ENCODE measurements around the gene AMIGO2. TPM values are rescaled to one million over a fixed set of nuclear protein-coding genes. Genes with fewer than 3 reads are reported as not detected.
"Not testable (repeated sequence)": the region's sequence is repeated elsewhere in the genome, so short reads cannot be mapped to it uniquely, and the experiment has no call there.

Gene AMIGO2
- total RNA-seq, 1 experiment from 2014 or later, result 19.3 TPM

GRCh38 chr12:47067176-47067575, 12.6 kb downstream of the AMIGO2 start:
- Histone ChIP-seq H4K20me1 (ENCODE audit: low read length) (no peaks in the 10 kb centered on the region), H3K27ac (ENCODE audit: low read length) (no peak overlapping the region), H3K9me3 (ENCODE audit: low read length) (no peaks in the 10 kb centered on the region), H2AFZ (ENCODE audit: low read length) (no peak overlapping the region), H3K4me1 (ENCODE audit: insufficient read depth, low read length) (peaks cover 14% of the 10 kb centered on the region), H3K79me2 (ENCODE audit: low read length) (no peaks in the 10 kb centered on the region), H3K9ac (ENCODE audit: low read length) (no peak overlapping the region), H3K36me3 (ENCODE audit: low read depth, low read length) (no peaks in the 10 kb centered on the region), H3K4me2 (ENCODE audit: low read length) (no peak overlapping the region), H3K9me2 (replicated peaks; ENCODE audit: low read length) (no peaks in the 10 kb centered on the region), H3K4me3 (ENCODE audit: low read length) (no peak overlapping the region), H3F3A (ENCODE audit: low read length, unreplicated experiment) (no peaks in the 10 kb centered on the region), H3K27me3 (ENCODE audit: low read length) (no peaks in the 10 kb centered on the region)
- ATAC-seq, result no peak
- BruUV-seq (replicated peaks), result no TSS peak
- POLR2A ChIA-PET (ENCODE audit: unreplicated experiment), result no interaction called here
- TF ChIP-seq EZH2 (IDR thresholded peaks at IDR 0.05; ENCODE audit: low read length, unreplicated experiment) (no peak), CTCF (conservative IDR thresholded peaks at IDR 0.05; ENCODE audit: low read depth, low read length) (no peak), EZH2phosphoT487 (IDR thresholded peaks at IDR 0.05; ENCODE audit: borderline replicate concordance, low read length) (no peak)
- intact Hi-C loops (cut with micrococcal nuclease), result no loop called here
- CTCF ChIA-PET, result no interaction called here
- no peak for DNase-seq

GRCh38 chr12:47066278-47067025, 13.3 kb downstream of the AMIGO2 start:
- H3K9me3 ChIP-seq (ENCODE audit: low read length), result no peaks in the 10 kb centered on the region
- no peaks in the 10 kb centered on the region for H4K20me1 ChIP-seq (ENCODE audit: low read length)
- H3K4me2 ChIP-seq (ENCODE audit: low read length), result no peak overlapping the region
- H3K79me2 ChIP-seq (ENCODE audit: low read length), result no peaks in the 10 kb centered on the region
- no peak overlapping the region for H2AFZ ChIP-seq (ENCODE audit: low read length)
- no TSS peak for BruUV-seq (replicated peaks)
- no peaks in the 10 kb centered on the region for H3K9me2 ChIP-seq (replicated peaks; ENCODE audit: low read length)
- DNase-seq (no peak), ATAC-seq (no peak)
- intact Hi-C loops (cut with micrococcal nuclease), result no loop called here
- TF ChIP-seq CTCF (conservative IDR thresholded peaks at IDR 0.05; ENCODE audit: low read depth, low read length) (no peak), EZH2 (IDR thresholded peaks at IDR 0.05; ENCODE audit: low read length, unreplicated experiment) (no peak), EZH2phosphoT487 (IDR thresholded peaks at IDR 0.05; ENCODE audit: borderline replicate concordance, low read length) (no peak)
- H3K9ac ChIP-seq (ENCODE audit: low read length), result no peak overlapping the region
- no peaks in the 10 kb centered on the region for H3K36me3 ChIP-seq (ENCODE audit: low read depth, low read length)
- H3K27me3 ChIP-seq (ENCODE audit: low read length), result no peaks in the 10 kb centered on the region
- ChIA-PET POLR2A (ENCODE audit: unreplicated experiment) (no interaction called here), CTCF (no interaction called here)
- no peak overlapping the region for H3K27ac ChIP-seq (ENCODE audit: low read length)
- no peaks in the 10 kb centered on the region for H3F3A ChIP-seq (ENCODE audit: low read length, unreplicated experiment)
- peaks cover 14% of the 10 kb centered on the region for H3K4me1 ChIP-seq (ENCODE audit: insufficient read depth, low read length)
- H3K4me3 ChIP-seq (ENCODE audit: low read length), result no peak overlapping the region

GRCh38 chr12:47065546-47065945, 14.2 kb downstream of the AMIGO2 start:
- Histone ChIP-seq H3K9me3 (ENCODE audit: low read length) (no peaks in the 10 kb centered on the region), H3K4me3 (ENCODE audit: low read length) (no peak overlapping the region), H3K36me3 (ENCODE audit: low read depth, low read length) (no peaks in the 10 kb centered on the region), H4K20me1 (ENCODE audit: low read length) (no peaks in the 10 kb centered on the region), H3K9ac (ENCODE audit: low read length) (no peak overlapping the region), H3K27me3 (ENCODE audit: low read length) (no peaks in the 10 kb centered on the region), H3K4me1 (ENCODE audit: insufficient read depth, low read length) (peaks cover 8% of the 10 kb centered on the region), H3F3A (ENCODE audit: low read length, unreplicated experiment) (no peaks in the 10 kb centered on the region), H3K27ac (ENCODE audit: low read length) (no peak overlapping the region), H2AFZ (ENCODE audit: low read length) (no peak overlapping the region), H3K9me2 (replicated peaks; ENCODE audit: low read length) (no peaks in the 10 kb centered on the region), H3K4me2 (ENCODE audit: low read length) (no peak overlapping the region), H3K79me2 (ENCODE audit: low read length) (no peaks in the 10 kb centered on the region)
- CTCF ChIA-PET, result no interaction called here
- DNase-seq (no peak), ATAC-seq (no peak)
- TF ChIP-seq CTCF (conservative IDR thresholded peaks at IDR 0.05; ENCODE audit: low read depth, low read length), result no peak
- TF ChIP-seq EZH2 (IDR thresholded peaks at IDR 0.05; ENCODE audit: low read length, unreplicated experiment), result no peak
- TF ChIP-seq EZH2phosphoT487 (IDR thresholded peaks at IDR 0.05; ENCODE audit: borderline replicate concordance, low read length), result no peak
- POLR2A ChIA-PET (ENCODE audit: unreplicated experiment), result no interaction called here
- intact Hi-C loops (cut with micrococcal nuclease), result no loop called here
- BruUV-seq (replicated peaks), result no TSS peak

- ATAC-seq; BruUV-seq (replicated peaks): not testable (repeated sequence)
These were observed 21.1 kb downstream of the AMIGO2 start for GRCh38 chr12:47058640-47059039.

More at GRCh38 chr12:47058640-47059039, 21.1 kb downstream of the AMIGO2 start:
- H3K4me1 ChIP-seq (ENCODE audit: insufficient read depth, low read length); H3K36me3 ChIP-seq (ENCODE audit: low read depth, low read length); H3F3A ChIP-seq (ENCODE audit: low read length, unreplicated experiment); H3K9me3 ChIP-seq (ENCODE audit: low read length); intact Hi-C loops (cut with micrococcal nuclease); H3K9me2 ChIP-seq (replicated peaks; ENCODE audit: low read length); H3K27ac ChIP-seq (ENCODE audit: low read length); H2AFZ ChIP-seq (ENCODE audit: low read length); H3K79me2 ChIP-seq (ENCODE audit: low read length); H3K27me3 ChIP-seq (ENCODE audit: low read length); POLR2A ChIA-PET (ENCODE audit: unreplicated experiment); H3K9ac ChIP-seq (ENCODE audit: low read length); H3K4me2 ChIP-seq (ENCODE audit: low read length); DNase-seq; H3K4me3 ChIP-seq (ENCODE audit: low read length); H4K20me1 ChIP-seq (ENCODE audit: low read length); CTCF ChIA-PET: not testable (repeated sequence)

All from PC-3 (cell line).